ENCODE measurements around the gene GPNMB.

The GPNMB gene

GRCh38 chr7:23207021-23207420 lies 39.6 kb upstream of the GPNMB start:
- no peak for TF ChIP-seq CTCF (IDR thresholded peaks at IDR 0.05; ENCODE audit: insufficient read depth, low read length, poor library complexity, severe bottlenecking)
- Histone ChIP-seq H3K27me3 (replicated peaks; ENCODE audit: control insufficient read depth, insufficient read depth, low read length) (no peaks in the 10 kb centered on the region), H3K36me3 (ENCODE audit: control insufficient read depth, insufficient read depth, low read length) (peaks cover 3% of the 10 kb centered on the region; the same call in 1 of the 2 replicates), H3K4me3 (replicated peaks; ENCODE audit: low read depth, low read length) (no peak overlapping the region)
- DNase-seq (ENCODE audit: extremely low read depth, insufficient read length) = no peak

- no peak for DNase-seq (ENCODE audit: extremely low read depth, insufficient read length)
- Histone ChIP-seq H3K27me3 (replicated peaks; ENCODE audit: control insufficient read depth, insufficient read depth, low read length) (no peaks in the 10 kb centered on the region), H3K4me3 (replicated peaks; ENCODE audit: low read depth, low read length) (no peak overlapping the region), H3K36me3 (ENCODE audit: control insufficient read depth, insufficient read depth, low read length) (peaks cover 3% of the 10 kb centered on the region; the same call in 1 of the 2 replicates)
- no peak for TF ChIP-seq CTCF (IDR thresholded peaks at IDR 0.05; ENCODE audit: insufficient read depth, low read length, poor library complexity, severe bottlenecking)
These were observed 38.7 kb upstream of the GPNMB start for GRCh38 chr7:23207884-23208283.

GRCh38 chr7:23208316-23208715 lies 38.3 kb upstream of the GPNMB start:
- no peak for DNase-seq (ENCODE audit: extremely low read depth, insufficient read length)
- no peak for TF ChIP-seq CTCF (IDR thresholded peaks at IDR 0.05; ENCODE audit: insufficient read depth, low read length, poor library complexity, severe bottlenecking)

GRCh38 chr7:23210506-23210905 lies 36.1 kb upstream of the GPNMB start:
- H3K27me3 ChIP-seq (replicated peaks; ENCODE audit: control insufficient read depth, insufficient read depth, low read length) = no peaks in the 10 kb centered on the region
- no peak overlapping the region for H3K4me3 ChIP-seq (replicated peaks; ENCODE audit: low read depth, low read length)
- no peak for DNase-seq (ENCODE audit: extremely low read depth, insufficient read length)
- no peaks in the 10 kb centered on the region for H3K36me3 ChIP-seq (ENCODE audit: control insufficient read depth, insufficient read depth, low read length)
- TF ChIP-seq CTCF (IDR thresholded peaks at IDR 0.05; ENCODE audit: insufficient read depth, low read length, poor library complexity, severe bottlenecking) = no peak

More at GRCh38 chr7:23208316-23208715, 38.3 kb upstream of the GPNMB start:
- no peaks in the 10 kb centered on the region; the same call in 1 of the 2 replicates for H3K36me3 ChIP-seq (ENCODE audit: control insufficient read depth, insufficient read depth, low read length)
- no peaks in the 10 kb centered on the region for H3K27me3 ChIP-seq (replicated peaks; ENCODE audit: control insufficient read depth, insufficient read depth, low read length)
- no peak overlapping the region for H3K4me3 ChIP-seq (replicated peaks; ENCODE audit: low read depth, low read length)

- DNase-seq (ENCODE audit: extremely low read depth, insufficient read length) = no peak
- Histone ChIP-seq H3K27me3 (replicated peaks; ENCODE audit: control insufficient read depth, insufficient read depth, low read length) (no peaks in the 10 kb centered on the region), H3K36me3 (ENCODE audit: control insufficient read depth, insufficient read depth, low read length) (no peaks in the 10 kb centered on the region), H3K4me3 (replicated peaks; ENCODE audit: low read depth, low read length) (no peak overlapping the region)
- TF ChIP-seq CTCF (IDR thresholded peaks at IDR 0.05; ENCODE audit: insufficient read depth, low read length, poor library complexity, severe bottlenecking) = no peak
These were observed 35.0 kb upstream of the GPNMB start for GRCh38 chr7:23211589-23211988.

- Histone ChIP-seq H3K4me3 (replicated peaks; ENCODE audit: low read depth, low read length) (no peak overlapping the region), H3K36me3 (ENCODE audit: control insufficient read depth, insufficient read depth, low read length) (no peaks in the 10 kb centered on the region), H3K27me3 (replicated peaks; ENCODE audit: control insufficient read depth, insufficient read depth, low read length) (no peaks in the 10 kb centered on the region)
- no peak for TF ChIP-seq CTCF (IDR thresholded peaks at IDR 0.05; ENCODE audit: insufficient read depth, low read length, poor library complexity, severe bottlenecking)
- no peak for DNase-seq (ENCODE audit: extremely low read depth, insufficient read length)
These were observed 34.2 kb upstream of the GPNMB start for GRCh38 chr7:23212395-23212794.
